CD4-positive, alpha-beta T cell treated with Interleukin-2 at 100 ng/mL for 4 hours (primary cell): ENCODE data around the gene FLNB.

Experiments
- DNase-seq: peaks from one replicate; pipeline ENCODE4 v3.0.0-alpha.2; 2020; ENCODE audit warnings: low spot score

The FLNB gene

GRCh38 chr3:58106640-58107039, 98.4 kb downstream of the FLNB start:
- DNase-seq, result no peak

GRCh38 chr3:58107597-58107996, 99.4 kb downstream of the FLNB start:
- DNase-seq, result no peak

- DNase-seq, result no peak
Measured at GRCh38 chr3:58109752-58110151, 101.5 kb downstream of the FLNB start.

DNA sequence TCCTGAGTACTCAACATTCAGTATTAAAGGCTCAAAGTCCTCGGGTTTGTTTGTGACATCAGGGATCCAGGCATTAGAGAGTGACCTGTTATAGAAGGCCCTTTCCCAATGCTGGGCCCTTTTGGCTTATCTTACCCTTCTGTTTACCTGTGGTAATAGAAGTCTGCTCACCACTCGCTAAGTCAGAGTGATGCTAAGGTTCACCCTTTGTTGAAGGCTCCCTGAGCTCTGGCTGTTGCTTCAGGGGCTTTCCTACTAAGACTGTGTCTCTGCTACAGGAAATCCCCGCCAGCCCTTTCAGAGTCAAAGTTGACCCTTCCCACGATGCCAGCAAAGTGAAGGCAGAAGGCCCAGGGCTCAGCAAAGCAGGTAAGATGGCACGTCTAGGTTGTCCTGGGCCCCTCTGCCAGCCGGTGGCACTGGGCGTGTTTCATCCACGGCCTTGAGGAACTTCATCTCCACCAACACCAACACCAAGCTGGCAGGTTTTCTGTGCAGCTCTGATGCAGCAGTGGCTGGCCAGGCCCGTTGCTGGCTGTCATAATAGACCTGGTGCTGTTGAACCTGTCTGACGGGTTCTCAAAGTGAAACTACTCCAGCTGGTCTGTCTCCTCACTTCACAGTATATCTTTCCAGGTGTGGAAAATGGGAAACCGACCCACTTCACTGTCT, 103.4 kb downstream of the FLNB start:
- DNase-seq, result peak; percentile 3

DNA sequence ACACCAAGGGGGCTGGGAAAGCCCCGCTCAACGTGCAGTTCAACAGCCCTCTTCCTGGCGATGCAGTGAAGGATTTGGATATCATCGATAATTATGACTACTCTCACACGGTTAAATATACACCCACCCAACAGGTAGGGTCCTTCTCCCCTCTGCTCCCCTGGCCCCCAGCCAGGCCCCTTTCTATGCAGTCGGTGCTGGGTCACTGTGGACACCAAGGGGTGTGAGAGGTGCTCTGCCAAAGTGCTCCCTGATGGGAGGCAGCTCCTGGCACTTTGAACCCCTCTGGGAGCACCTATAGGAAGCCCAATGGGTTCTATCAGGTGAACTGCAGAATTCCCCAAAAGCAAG, 103.9 kb downstream of the FLNB start:
- no peak for DNase-seq

GRCh38 chr3:58115175-58115574, 107.0 kb downstream of the FLNB start:
- no peak for DNase-seq

DNA sequence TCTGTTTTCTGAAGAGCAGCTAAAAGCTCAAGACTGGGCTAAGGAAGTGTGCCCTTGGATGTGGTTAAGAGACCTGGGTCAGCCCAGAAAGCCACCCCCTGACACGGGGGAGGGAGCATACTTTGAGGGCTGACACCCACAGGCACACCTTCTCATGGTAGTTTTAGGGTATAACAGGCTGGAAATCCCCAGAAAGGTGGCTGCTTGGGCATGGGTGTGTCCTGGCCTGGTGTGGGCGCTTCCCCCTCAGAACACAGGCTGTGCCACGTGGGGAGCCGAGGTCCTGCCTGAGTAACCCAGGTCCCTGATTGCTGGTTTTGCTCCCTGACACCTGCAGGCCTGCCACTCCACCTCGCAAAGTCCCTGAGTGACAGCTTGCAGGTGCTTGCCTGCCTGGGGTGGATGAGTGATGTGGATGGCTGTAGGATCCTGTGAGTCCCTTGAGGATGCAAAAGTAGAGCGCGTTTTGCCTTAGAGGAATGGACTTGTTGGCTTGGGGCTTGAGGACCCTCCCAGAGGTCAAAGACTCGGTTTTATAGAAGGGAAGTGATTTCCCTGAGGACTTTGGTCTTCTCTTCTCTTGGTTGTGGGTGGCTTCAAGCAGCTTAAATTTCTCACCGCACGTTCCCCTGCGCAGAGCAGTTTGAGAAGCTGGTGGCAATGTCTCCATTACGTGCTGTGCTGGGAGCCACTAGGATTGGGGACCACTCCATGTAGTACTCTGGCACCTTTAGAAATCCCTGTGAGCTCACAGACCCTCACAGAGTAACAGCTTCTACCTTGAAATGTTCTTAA, 108.1 kb downstream of the FLNB start:
- peak; percentile 58 for DNase-seq

DNA sequence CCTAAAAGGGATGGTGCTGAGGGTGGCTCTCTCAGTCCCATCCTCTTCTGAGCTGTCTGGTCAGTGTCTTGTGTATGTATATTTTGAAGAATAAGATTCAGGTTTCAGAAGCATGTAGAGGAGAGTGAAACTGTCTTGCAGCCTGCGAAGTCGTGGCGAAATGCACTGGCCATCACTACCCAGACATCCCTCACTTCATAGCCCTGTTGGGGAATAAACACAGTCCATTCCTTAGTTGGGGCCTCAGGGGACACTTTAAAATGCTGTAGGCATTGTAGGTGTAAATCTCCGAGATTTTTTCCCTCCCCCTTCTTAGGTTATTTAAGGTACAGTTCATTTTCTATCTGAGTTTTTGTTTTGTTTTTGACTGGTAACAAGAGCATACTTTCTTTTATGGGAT, 108.8 kb downstream of the FLNB start:
- DNase-seq, result no peak

GRCh38 chr3:58117561-58118181, 109.4 kb downstream of the FLNB start:
- DNase-seq, result no peak

GRCh38 chr3:58119186-58119585, 111.0 kb downstream of the FLNB start:
- no peak for DNase-seq

- no peak for DNase-seq
Measured at GRCh38 chr3:58120075-58120812, 112.0 kb downstream of the FLNB start.

DNA sequence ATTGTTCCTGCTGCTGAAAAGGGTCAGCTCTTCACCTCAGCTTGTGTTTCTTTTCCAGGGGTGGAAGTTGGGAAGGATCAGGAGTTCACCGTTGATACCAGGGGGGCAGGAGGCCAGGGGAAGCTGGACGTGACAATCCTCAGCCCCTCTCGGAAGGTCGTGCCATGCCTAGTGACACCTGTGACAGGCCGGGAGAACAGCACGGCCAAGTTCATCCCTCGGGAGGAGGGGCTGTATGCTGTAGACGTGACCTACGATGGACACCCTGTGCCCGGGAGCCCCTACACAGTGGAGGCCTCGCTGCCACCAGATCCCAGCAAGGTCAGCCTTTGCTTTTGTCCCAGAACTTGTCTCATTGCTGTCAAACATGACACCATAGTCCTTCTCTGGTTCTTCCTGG, 113.0 kb downstream of the FLNB start:
- no peak for DNase-seq

DNA sequence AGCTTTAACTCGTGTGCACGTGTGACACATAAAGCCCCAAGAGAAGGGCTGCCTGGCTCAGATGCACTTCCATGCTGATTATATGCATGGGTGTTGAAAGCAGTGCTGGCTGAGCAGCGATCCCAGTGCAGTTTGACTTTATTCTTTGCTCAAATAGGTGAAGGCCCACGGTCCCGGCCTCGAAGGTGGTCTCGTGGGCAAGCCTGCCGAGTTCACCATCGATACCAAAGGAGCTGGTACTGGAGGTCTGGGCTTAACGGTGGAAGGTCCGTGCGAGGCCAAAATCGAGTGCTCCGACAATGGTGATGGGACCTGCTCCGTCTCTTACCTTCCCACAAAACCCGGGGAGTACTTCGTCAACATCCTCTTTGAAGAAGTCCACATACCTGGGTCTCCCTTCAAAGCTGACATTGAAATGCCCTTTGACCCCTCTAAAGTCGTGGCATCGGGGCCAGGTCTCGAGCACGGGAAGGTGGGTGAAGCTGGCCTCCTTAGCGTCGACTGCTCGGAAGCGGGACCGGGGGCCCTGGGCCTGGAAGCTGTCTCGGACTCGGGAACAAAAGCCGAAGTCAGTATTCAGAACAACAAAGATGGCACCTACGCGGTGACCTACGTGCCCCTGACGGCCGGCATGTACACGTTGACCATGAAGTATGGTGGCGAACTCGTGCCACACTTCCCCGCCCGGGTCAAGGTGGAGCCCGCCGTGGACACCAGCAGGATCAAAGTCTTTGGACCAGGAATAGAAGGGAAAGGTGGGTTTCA, 114.9 kb downstream of the FLNB start:
- no peak for DNase-seq

GRCh38 chr3:58124387-58124786, 116.2 kb downstream of the FLNB start:
- DNase-seq, result no peak

- no peak for DNase-seq
Measured at GRCh38 chr3:58129041-58129770, 121.0 kb downstream of the FLNB start.

- no peak for DNase-seq
Measured at GRCh38 chr3:58130591-58130990, 122.4 kb downstream of the FLNB start.

DNA sequence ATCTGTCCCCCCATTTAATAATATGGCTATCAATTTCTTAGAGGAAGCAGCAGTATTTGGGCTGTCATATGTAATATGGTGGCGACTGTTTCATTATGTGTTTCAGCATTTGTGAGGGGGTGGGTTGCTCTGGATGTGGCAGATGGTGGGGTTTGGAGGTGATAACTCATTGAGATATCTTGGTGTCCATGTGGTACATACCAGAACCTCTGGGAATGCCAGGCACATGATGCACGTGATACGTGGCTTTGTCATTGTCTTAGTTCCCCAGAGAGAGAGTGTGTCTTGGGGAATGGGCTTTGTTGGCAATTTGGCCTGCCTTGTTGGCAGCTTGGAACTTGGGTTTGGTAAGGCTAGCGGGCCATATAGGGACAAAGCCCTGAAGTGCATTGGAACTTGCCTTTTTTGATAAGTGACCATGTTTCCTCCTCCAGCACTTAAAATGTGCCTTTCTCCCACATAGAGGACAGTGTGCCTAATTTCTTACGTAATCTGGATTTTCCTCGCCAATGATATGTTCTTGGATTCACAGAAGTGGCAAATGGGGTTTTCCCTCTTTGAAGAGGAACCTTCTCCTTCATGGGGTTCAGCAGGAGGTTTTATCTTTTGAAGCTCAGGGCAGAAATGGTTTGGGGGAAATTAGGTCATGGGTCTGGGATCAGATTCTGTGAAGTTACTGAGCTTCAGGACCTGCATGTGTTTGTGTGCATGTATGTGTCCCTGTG, 123.0 kb downstream of the FLNB start:
- DNase-seq, result no peak

DNA sequence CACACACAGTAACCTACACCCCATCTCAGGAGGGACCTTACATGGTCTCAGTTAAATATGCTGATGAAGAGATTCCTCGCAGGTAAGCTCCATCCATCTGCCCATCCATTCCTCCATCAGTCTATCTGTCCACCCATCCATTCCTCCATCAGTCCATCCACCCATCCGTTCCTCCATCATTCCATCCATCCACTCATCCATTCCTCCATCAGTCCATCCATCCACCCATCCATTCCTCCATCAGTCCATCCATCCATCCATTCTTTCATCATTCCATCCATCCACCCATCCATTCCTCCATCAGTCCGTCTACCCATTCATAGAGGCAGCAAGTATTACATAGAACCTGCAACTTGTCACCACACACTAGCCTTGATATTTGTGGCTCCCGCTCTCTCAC, 124.6 kb downstream of the FLNB start:
- DNase-seq, result no peak

DNA sequence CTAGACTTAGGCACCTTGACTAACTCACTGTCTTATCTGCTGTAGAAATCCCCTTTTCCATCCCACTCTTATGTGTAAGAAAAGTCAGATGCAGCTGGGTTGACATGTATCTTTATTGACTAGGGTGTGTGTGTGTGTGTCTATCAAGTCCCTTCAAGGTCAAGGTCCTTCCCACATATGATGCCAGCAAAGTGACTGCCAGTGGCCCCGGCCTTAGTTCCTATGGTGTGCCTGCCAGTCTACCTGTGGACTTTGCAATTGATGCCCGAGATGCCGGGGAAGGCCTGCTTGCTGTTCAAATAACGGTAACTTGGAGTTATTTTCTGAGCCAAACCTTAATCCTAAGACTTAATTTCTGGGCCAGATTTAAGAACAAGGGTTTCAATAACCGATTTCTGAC, 126.2 kb downstream of the FLNB start:
- DNase-seq, result no peak

- DNase-seq, result no peak
Measured at GRCh38 chr3:58135712-58136543, 127.7 kb downstream of the FLNB start.
